Measurements from ENCODE around the gene C8A. TPM values are rescaled to one million over a fixed set of nuclear protein-coding genes. Genes with fewer than 3 reads are reported as not detected.

C8A gene
- total RNA-seq, 1 donor from 2014 or later = not detected

DNA sequence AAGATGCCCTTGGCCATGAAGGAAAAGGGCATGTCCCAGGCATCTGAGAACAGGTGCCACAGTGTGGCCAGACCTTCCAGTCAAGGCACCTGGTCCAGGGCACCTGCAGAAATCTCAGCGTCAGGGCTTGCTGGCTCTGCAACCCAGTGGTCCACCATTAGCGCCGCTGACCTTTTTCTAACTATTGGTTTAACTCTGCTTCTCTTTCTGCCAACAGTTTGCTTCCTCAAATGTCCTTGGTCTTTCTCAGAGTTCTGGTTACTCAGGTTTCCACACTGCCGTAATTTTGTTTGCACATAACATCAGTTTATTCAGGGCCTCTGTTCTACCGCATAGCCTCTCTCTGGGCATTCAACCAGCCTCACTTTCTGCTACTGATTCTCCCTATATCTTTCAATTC lies 18.9 kb upstream of the C8A start:
- H3K27me3 Mint-ChIP-seq (ENCODE audit: unreplicated experiment) = peaks cover 4% of the 10 kb centered on the region
- H3K27ac Mint-ChIP-seq (ENCODE audit: unreplicated experiment) = no peak overlapping the region
- H3K9me3 Mint-ChIP-seq (ENCODE audit: unreplicated experiment) = peaks cover 4% of the 10 kb centered on the region
- H3K4me3 Mint-ChIP-seq (ENCODE audit: unreplicated experiment) = no peak overlapping the region
- TF ChIP-seq, protein P1, sequence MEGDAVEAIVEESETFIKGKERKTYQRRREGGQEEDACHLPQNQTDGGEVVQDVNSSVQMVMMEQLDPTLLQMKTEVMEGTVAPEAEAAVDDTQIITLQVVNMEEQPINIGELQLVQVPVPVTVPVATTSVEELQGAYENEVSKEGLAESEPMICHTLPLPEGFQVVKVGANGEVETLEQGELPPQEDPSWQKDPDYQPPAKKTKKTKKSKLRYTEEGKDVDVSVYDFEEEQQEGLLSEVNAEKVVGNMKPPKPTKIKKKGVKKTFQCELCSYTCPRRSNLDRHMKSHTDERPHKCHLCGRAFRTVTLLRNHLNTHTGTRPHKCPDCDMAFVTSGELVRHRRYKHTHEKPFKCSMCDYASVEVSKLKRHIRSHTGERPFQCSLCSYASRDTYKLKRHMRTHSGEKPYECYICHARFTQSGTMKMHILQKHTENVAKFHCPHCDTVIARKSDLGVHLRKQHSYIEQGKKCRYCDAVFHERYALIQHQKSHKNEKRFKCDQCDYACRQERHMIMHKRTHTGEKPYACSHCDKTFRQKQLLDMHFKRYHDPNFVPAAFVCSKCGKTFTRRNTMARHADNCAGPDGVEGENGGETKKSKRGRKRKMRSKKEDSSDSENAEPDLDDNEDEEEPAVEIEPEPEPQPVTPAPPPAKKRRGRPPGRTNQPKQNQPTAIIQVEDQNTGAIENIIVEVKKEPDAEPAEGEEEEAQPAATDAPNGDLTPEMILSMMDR (IDR thresholded peaks at IDR 0.05; ENCODE audit: partially characterized antibody, unreplicated experiment) = no peak
- H3K4me1 Mint-ChIP-seq (ENCODE audit: low read depth, unreplicated experiment) = peaks cover 8% of the 10 kb centered on the region
- DNase-seq = no peak
- peaks cover 7% of the 10 kb centered on the region for H3K36me3 Mint-ChIP-seq (ENCODE audit: unreplicated experiment)

DNA sequence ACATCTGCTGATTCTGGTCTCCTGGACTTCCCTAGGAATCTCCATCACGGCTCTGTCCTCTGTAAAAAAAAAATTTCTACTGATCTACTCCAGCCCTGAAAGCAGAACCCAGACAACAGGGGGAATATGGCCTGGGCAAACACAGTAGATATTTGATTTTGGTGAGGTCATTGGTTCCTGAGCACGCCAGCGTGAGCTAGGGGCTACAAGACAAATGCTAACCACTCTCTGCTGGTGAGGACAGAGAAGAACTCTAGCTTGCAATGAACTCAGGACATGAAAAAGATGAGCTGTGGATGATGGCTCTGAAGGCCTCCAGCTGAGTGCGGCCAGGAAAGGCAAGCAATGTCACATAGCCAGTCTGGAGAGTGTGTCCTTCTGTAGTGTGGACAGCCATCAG lies 18.2 kb upstream of the C8A start:
- Mint-ChIP-seq H3K4me3 (ENCODE audit: unreplicated experiment) (no peak overlapping the region), H3K27ac (ENCODE audit: unreplicated experiment) (no peak overlapping the region), H3K27me3 (ENCODE audit: unreplicated experiment) (peaks cover 4% of the 10 kb centered on the region), H3K36me3 (ENCODE audit: unreplicated experiment) (peaks cover 7% of the 10 kb centered on the region), H3K4me1 (ENCODE audit: low read depth, unreplicated experiment) (peaks cover 8% of the 10 kb centered on the region), H3K9me3 (ENCODE audit: unreplicated experiment) (peaks cover 4% of the 10 kb centered on the region)
- TF ChIP-seq, protein P1 (IDR thresholded peaks at IDR 0.05; ENCODE audit: partially characterized antibody, unreplicated experiment) = no peak
- no peak for DNase-seq

DNA sequence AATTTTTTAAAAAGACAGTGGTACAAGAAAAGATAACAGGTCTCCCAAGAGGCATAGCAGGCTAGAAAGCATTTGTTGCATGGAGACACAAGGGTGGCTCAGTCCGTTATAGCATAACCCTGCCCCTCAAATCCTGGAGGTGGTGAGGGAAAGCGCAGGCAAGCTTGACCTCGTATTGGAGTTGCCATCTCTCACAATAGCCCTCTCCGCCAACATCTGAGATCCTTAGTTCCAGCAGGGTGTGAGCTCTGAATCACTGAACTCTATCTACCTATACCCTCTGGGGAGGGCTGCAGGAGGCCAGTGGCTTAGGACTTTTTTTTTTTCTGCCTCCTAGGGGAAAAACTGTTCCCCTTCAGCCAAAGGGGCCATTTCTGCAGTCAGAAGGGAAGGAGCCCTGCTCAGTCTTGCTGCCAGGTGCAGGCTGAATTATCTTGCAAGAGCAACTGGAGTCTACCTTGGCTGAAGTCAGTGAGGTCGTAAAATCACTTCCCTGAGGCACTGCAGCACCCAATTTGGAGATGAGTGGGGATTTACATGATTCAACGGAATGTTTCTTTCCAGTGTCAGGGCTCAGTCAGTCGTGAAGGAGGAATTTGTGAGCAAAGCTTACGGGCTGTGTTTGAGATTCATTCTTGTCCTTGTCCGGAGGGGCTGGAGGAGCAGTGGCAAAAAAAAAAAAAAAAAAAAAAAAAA lies 17.2 kb upstream of the C8A start:
- no peak overlapping the region for H3K27ac Mint-ChIP-seq (ENCODE audit: unreplicated experiment)
- no peak overlapping the region for H3K4me3 Mint-ChIP-seq (ENCODE audit: unreplicated experiment)
- no peak for DNase-seq
- peaks cover 4% of the 10 kb centered on the region for H3K4me1 Mint-ChIP-seq (ENCODE audit: low read depth, unreplicated experiment)
- peaks cover 7% of the 10 kb centered on the region for H3K36me3 Mint-ChIP-seq (ENCODE audit: unreplicated experiment)
- peaks cover 4% of the 10 kb centered on the region for H3K9me3 Mint-ChIP-seq (ENCODE audit: unreplicated experiment)
- peaks cover 6% of the 10 kb centered on the region for H3K27me3 Mint-ChIP-seq (ENCODE audit: unreplicated experiment)
- TF ChIP-seq, protein P1 (IDR thresholded peaks at IDR 0.05; ENCODE audit: partially characterized antibody, unreplicated experiment) = no peak

DNA sequence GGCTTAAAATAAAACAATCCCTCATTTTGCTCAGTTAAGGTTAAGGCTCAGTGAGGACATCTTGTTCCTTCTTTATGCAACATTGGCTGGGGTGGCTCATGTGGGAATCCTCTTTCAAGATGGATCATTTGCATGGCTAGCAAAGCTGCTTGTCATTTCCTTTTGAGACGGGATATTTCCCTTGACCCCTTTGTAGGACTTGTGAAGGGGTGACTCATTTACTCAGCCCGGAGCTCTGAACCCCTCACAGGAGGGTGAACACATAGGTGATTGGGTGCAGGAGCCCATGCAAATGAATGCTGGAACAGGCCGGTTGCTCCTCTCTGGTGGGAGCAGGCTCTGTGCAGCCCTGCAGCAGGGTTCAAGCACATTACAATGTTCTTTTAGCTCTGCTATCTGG lies 15.8 kb upstream of the C8A start:
- DNase-seq = no peak
- TF ChIP-seq, protein P1 (IDR thresholded peaks at IDR 0.05; ENCODE audit: partially characterized antibody, unreplicated experiment) = no peak
- Mint-ChIP-seq H3K36me3 (ENCODE audit: unreplicated experiment) (peaks cover 7% of the 10 kb centered on the region), H3K27me3 (ENCODE audit: unreplicated experiment) (peaks cover 6% of the 10 kb centered on the region), H3K9me3 (ENCODE audit: unreplicated experiment) (peaks cover 4% of the 10 kb centered on the region), H3K27ac (ENCODE audit: unreplicated experiment) (no peak overlapping the region), H3K4me1 (ENCODE audit: low read depth, unreplicated experiment) (peaks cover 4% of the 10 kb centered on the region), H3K4me3 (ENCODE audit: unreplicated experiment) (no peak overlapping the region)

DNA sequence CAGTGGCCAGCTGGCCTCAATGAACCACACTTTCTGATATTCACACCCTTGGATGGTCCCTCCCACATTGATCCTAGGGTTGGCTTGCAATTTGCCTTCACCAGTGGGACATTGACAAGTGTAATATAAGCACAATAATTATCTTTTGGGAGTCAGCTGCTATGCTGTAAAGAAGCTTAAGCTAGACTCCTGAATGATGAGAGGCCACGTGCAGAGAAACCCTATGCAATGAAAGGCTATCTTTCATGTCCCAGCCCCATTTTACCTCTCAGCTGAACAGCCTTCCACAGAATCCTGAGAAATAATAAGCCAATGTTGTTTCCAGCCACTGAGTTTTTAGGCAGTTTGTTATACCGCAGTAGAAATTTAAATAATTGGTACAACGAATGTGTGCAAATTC lies 11.1 kb upstream of the C8A start:
- Mint-ChIP-seq H3K4me3 (ENCODE audit: unreplicated experiment) (no peak overlapping the region), H3K4me1 (ENCODE audit: low read depth, unreplicated experiment) (no peaks in the 10 kb centered on the region), H3K9me3 (ENCODE audit: unreplicated experiment) (peaks cover 1% of the 10 kb centered on the region), H3K36me3 (ENCODE audit: unreplicated experiment) (no peaks in the 10 kb centered on the region), H3K27ac (ENCODE audit: unreplicated experiment) (no peak overlapping the region), H3K27me3 (ENCODE audit: unreplicated experiment) (peaks cover 2% of the 10 kb centered on the region)
- TF ChIP-seq, protein P1 (IDR thresholded peaks at IDR 0.05; ENCODE audit: partially characterized antibody, unreplicated experiment) = no peak
- DNase-seq = no peak

Data from glutamatergic neuron (in vitro differentiated cells).